BJ (cell line): ENCODE results near the gene NCOA3. TPM values are rescaled to one million over a fixed set of nuclear protein-coding genes. Genes with fewer than 3 reads are reported as not detected.

Experiments
- CTCF ChIA-PET: fragments of 350-600 bp; formaldehyde crosslinking; extraction: SDS; loops from one replicate; lab custom pipeline; 2021; ENCODE audit warnings: antibody characterized with exemption, inconsistent platforms; lab: Yijun Ruan, JAX
- POLR2A ChIA-PET: fragments of 300-600 bp; sonication (Branson Sonifier 250); formaldehyde crosslinking; extraction: SDS; loops from one replicate; lab custom pipeline; 2021; ENCODE audit warnings: antibody characterized with exemption; lab: Charles Lee
- DNase-seq: peaks from one replicate; pipeline ENCODE4 v3.0.0-alpha.2; 2011; ENCODE audit warnings: low read depth
- H3K27me3 ChIP-seq: 2 replicates; pipeline ENCODE4 v1.6.0; 2011; ENCODE audit warnings: low read length; ENCODE audit not compliant: control insufficient read depth, insufficient read depth
- H3K36me3 ChIP-seq: 2 replicates; pipeline ENCODE4 v1.5.1; 2011; ENCODE audit warnings: low read length; ENCODE audit not compliant: control insufficient read depth, insufficient read depth
- H3K4me3 ChIP-seq: 2 replicates; pipeline ENCODE4 v1.5.1; 2011; ENCODE audit warnings: low read depth, mild to moderate bottlenecking, control low read depth, low read length
- polyA plus RNA-seq: library from polyadenylated mRNA; depleted of rRNA; stranded (reverse); fragments of >200 nt; gene quantifications from 2 replicates; pipeline ENCODE4 v1.2.3, GENCODE V29; 2011
- TF ChIP-seq, protein P1 (sequence below): IDR thresholded peaks from 2 replicates; pipeline ENCODE4 v1.5.1; 2011; ENCODE audit warnings: low read depth, mild to moderate bottlenecking, control low read depth, inconsistent platforms, low read length, moderate library complexity; ENCODE audit not compliant: insufficient read depth

The NCOA3 gene
- polyA plus RNA-seq, 1 experiment = 23.6 TPM

DNA sequence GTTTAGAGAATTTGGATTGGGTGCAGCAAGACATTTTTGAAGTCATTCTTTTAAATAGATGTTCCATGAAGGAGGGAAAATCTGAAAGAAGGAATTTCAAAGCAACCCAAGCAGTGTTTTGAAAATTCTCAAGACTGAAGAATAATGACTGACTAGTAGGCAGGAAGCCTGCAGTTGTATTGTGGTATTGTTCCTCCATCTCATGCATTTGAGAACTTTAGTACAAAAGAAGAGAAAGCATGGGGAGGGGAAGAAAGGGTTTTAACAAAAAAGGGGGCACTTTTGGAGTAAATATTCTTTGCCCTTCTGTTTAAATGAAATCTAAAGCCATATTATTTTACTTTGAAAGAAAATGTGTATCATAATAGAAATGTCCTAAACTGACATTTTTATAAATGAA is 6.6 kb downstream of the NCOA3 start:
- ChIA-PET POLR2A (no interaction called here), CTCF (interaction anchor here (1.2 kb wide), 1 partner anchor 184 kb away, joined by 10 read pairs; no protein-coding TSS in a partner anchor)
- TF ChIP-seq, protein P1, sequence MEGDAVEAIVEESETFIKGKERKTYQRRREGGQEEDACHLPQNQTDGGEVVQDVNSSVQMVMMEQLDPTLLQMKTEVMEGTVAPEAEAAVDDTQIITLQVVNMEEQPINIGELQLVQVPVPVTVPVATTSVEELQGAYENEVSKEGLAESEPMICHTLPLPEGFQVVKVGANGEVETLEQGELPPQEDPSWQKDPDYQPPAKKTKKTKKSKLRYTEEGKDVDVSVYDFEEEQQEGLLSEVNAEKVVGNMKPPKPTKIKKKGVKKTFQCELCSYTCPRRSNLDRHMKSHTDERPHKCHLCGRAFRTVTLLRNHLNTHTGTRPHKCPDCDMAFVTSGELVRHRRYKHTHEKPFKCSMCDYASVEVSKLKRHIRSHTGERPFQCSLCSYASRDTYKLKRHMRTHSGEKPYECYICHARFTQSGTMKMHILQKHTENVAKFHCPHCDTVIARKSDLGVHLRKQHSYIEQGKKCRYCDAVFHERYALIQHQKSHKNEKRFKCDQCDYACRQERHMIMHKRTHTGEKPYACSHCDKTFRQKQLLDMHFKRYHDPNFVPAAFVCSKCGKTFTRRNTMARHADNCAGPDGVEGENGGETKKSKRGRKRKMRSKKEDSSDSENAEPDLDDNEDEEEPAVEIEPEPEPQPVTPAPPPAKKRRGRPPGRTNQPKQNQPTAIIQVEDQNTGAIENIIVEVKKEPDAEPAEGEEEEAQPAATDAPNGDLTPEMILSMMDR = no peak
- no peak overlapping the region for H3K4me3 ChIP-seq
- H3K36me3 ChIP-seq = no peaks in the 10 kb centered on the region; the same call in 1 of the 2 replicates
- H3K27me3 ChIP-seq = no peaks in the 10 kb centered on the region
- no peak for DNase-seq

DNA sequence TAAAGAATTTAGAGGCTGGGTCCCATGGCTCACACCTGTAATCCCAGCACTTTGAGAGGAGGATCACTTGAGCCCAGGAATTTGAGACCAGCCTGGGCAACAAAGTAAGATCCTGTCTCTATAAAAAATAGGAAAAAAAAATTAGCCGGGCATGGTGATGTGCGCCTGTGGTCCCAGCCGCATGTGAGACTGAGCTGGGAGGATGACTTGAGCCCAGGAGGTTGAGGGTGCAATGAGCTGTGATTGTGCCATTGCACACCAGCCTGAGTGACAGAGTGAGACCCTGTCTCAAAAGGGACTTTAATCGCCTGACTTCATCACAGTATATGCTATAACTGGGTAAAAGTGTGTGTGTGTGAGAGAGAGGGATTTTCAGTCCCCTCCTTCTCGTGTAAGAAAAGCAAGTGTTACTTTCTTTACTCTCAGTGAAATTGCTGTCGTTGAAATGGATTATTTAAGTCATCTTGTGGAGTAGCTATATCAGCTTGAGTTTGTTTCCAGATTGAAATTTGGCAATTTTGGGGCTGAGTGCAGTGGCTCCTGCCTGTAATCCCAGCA is 7.5 kb downstream of the NCOA3 start:
- no peak for DNase-seq
- ChIA-PET POLR2A (no interaction called here), CTCF (interaction anchor here (1.0 to 1.2 kb wide), 2 partner anchors 16 to 185 kb away, joined by 3 to 10 read pairs; no protein-coding TSS in a partner anchor)
- no peaks in the 10 kb centered on the region for H3K27me3 ChIP-seq
- TF ChIP-seq, protein P1 = no peak
- no peaks in the 10 kb centered on the region; the same call in 1 of the 2 replicates for H3K36me3 ChIP-seq
- H3K4me3 ChIP-seq = no peak overlapping the region

DNA sequence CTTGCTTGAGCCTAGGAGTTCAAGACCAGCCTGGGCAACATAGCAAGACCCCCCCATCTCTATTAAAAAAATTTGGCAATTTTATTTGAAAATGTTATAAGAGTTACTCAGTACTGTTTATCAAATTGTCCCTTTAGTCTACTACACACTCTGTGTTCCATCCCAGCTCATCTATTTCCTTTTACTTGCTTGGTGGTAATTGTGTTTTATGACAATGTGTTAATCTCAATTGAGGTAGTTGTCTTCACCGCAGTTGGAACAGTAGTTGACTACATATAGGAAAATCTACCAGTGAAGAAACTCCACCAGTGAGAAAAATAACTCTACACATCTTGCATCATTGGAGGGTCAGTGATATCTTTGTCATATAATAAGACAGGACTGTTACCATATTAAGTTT is 8.0 kb downstream of the NCOA3 start:
- TF ChIP-seq, protein P1 = no peak
- no peaks in the 10 kb centered on the region for H3K27me3 ChIP-seq
- no peak overlapping the region for H3K4me3 ChIP-seq
- CTCF ChIA-PET = interaction anchor here (1.0 kb wide), 1 partner anchor 16 kb away, joined by 3 read pairs; no protein-coding TSS in a partner anchor
- POLR2A ChIA-PET = no interaction called here
- DNase-seq = no peak
- H3K36me3 ChIP-seq = no peaks in the 10 kb centered on the region; the same call in 1 of the 2 replicates

DNA sequence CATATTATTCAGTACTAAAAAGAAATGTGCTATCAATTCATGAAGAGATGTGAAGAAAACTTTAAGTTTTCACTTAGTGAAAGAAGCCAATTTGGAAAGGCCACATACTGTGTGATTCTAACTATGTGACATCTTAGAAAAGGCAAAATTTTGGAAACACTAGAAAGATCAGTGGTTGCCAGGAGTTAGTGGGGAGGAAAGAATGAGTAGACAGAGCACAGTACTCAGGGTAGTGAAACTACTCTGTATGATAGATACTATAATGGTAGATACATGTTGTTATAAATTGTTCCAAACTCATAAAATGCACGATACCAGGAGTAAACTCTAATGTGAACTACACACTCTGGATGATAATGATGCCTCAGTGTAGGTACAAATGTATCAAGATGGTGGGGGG is 14.2 kb downstream of the NCOA3 start:
- Histone ChIP-seq H3K4me3 (no peak overlapping the region), H3K27me3 (no peaks in the 10 kb centered on the region), H3K36me3 (no peaks in the 10 kb centered on the region)
- POLR2A ChIA-PET = interaction anchor here (0.5 kb wide), 1 partner anchor 126 kb away, joined by 7 read pairs; no protein-coding TSS in a partner anchor
- CTCF ChIA-PET = interaction anchor here (0.7 to 0.9 kb wide), 3 partner anchors 11 to 321 kb away, joined by 3 read pairs; no protein-coding TSS in a partner anchor
- no peak for DNase-seq
- TF ChIP-seq, protein P1 = no peak

DNA sequence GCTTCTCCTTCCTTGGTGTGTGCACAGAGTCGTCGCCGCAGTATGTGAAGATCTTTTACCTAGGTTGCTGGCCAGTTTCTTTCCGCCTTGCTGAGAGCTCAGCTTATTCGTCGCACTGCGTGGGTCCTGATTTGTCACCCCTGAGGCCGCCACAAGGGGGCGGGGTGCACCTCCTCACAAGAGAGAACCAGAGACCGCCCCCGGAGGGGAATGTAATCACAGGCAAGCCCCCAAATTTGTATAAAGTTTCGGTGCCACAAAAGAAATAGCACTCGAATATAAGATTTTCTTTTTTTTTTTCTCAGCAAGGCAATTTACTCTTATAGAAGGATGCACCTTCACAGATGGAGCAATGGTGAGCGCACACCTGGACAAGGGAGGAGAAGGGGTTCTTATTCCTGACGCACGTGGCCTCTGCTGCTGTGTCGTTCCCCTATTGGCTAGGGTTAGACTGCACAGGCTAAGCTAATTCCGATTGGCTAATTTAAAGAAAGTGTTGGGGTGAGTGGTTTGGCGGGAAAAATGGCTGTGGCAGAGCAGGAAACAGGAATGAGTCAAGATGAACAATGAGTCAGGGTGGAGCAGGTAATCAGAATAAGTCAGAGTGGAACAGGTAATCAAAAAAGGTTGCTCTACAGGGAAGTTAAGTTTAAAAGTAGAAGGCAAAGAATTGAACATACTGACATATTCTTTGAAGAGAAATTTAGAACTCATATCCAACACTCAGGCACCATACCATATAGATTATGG is 19.5 kb downstream of the NCOA3 start:
- CTCF ChIA-PET = interaction anchor here (0.9 kb wide), 1 partner anchor 18 kb away, joined by 3 read pairs; no protein-coding TSS in a partner anchor
- POLR2A ChIA-PET = no interaction called here
- TF ChIP-seq, protein P1 = peak; percentile 15; the same call in 1 of the 2 replicates
- DNase-seq = no peak
- Histone ChIP-seq H3K27me3 (no peaks in the 10 kb centered on the region), H3K36me3 (no peaks in the 10 kb centered on the region), H3K4me3 (no peak overlapping the region)
